ENCODE measurements around the gene OR2B3. TPM values are rescaled to one million over a fixed set of nuclear protein-coding genes. Genes with fewer than 3 reads are reported as not detected.
A peak's percentile ranks its signal among the peaks of the same experiment; 100 is the strongest.

OR2B3 gene
- polyA plus RNA-seq, 1 experiment, result not detected

DNA sequence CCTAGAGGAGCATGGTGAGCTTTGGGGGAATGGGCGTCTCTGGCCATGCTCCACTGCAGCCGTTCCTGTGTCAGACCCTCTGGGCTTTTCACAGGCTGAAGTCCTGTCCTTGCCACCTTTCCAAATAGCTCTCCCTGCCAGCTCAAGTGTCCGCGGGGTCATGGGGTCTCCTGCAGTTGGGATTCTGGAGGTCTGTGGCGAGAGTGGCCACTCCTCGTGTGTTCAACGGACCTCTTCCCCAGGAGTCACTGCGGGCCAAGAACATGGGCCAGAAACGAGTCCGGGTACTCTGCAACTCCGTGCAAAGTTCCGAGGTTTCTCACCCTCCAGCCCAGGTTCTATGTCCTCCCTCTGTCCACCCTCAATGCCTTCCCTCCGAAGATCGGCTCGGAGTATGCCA, 4.7 kb downstream of the OR2B3 start:
- no peaks in the 10 kb centered on the region for H3K36me3 ChIP-seq (ENCODE audit: control insufficient read depth, insufficient read depth, low read length)
- ChIA-PET CTCF (no interaction called here), POLR2A (no interaction called here)
- DNase-seq (ENCODE audit: low read depth), result no peak
- H3K27me3 ChIP-seq (ENCODE audit: control insufficient read depth, insufficient read depth, low read length), result no peaks in the 10 kb centered on the region
- TF ChIP-seq, protein P1, sequence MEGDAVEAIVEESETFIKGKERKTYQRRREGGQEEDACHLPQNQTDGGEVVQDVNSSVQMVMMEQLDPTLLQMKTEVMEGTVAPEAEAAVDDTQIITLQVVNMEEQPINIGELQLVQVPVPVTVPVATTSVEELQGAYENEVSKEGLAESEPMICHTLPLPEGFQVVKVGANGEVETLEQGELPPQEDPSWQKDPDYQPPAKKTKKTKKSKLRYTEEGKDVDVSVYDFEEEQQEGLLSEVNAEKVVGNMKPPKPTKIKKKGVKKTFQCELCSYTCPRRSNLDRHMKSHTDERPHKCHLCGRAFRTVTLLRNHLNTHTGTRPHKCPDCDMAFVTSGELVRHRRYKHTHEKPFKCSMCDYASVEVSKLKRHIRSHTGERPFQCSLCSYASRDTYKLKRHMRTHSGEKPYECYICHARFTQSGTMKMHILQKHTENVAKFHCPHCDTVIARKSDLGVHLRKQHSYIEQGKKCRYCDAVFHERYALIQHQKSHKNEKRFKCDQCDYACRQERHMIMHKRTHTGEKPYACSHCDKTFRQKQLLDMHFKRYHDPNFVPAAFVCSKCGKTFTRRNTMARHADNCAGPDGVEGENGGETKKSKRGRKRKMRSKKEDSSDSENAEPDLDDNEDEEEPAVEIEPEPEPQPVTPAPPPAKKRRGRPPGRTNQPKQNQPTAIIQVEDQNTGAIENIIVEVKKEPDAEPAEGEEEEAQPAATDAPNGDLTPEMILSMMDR (IDR thresholded peaks at IDR 0.05; ENCODE audit: insufficient read depth, low read depth, low read length), result no peak
- H3K4me3 ChIP-seq (ENCODE audit: low read depth, low read length), result no peak overlapping the region

GRCh38 chr6:29081312-29081711, 5.8 kb downstream of the OR2B3 start:
- ChIA-PET CTCF (no interaction called here), POLR2A (no interaction called here)
- Histone ChIP-seq H3K4me3 (ENCODE audit: low read depth, low read length) (no peak overlapping the region), H3K27me3 (ENCODE audit: control insufficient read depth, insufficient read depth, low read length) (no peaks in the 10 kb centered on the region), H3K36me3 (ENCODE audit: control insufficient read depth, insufficient read depth, low read length) (no peaks in the 10 kb centered on the region)
- no peak for DNase-seq (ENCODE audit: low read depth)
- TF ChIP-seq, protein P1 (IDR thresholded peaks at IDR 0.05; ENCODE audit: insufficient read depth, low read depth, low read length), result no peak

GRCh38 chr6:29079203-29079602, 7.9 kb downstream of the OR2B3 start:
- ChIA-PET POLR2A (no interaction called here), CTCF (no interaction called here)
- H3K27me3 ChIP-seq (ENCODE audit: control insufficient read depth, insufficient read depth, low read length), result no peaks in the 10 kb centered on the region
- DNase-seq (ENCODE audit: low read depth), result no peak
- TF ChIP-seq, protein P1 (IDR thresholded peaks at IDR 0.05; ENCODE audit: insufficient read depth, low read depth, low read length), result no peak
- no peak overlapping the region for H3K4me3 ChIP-seq (ENCODE audit: low read depth, low read length)
- H3K36me3 ChIP-seq (ENCODE audit: control insufficient read depth, insufficient read depth, low read length), result no peaks in the 10 kb centered on the region

DNA sequence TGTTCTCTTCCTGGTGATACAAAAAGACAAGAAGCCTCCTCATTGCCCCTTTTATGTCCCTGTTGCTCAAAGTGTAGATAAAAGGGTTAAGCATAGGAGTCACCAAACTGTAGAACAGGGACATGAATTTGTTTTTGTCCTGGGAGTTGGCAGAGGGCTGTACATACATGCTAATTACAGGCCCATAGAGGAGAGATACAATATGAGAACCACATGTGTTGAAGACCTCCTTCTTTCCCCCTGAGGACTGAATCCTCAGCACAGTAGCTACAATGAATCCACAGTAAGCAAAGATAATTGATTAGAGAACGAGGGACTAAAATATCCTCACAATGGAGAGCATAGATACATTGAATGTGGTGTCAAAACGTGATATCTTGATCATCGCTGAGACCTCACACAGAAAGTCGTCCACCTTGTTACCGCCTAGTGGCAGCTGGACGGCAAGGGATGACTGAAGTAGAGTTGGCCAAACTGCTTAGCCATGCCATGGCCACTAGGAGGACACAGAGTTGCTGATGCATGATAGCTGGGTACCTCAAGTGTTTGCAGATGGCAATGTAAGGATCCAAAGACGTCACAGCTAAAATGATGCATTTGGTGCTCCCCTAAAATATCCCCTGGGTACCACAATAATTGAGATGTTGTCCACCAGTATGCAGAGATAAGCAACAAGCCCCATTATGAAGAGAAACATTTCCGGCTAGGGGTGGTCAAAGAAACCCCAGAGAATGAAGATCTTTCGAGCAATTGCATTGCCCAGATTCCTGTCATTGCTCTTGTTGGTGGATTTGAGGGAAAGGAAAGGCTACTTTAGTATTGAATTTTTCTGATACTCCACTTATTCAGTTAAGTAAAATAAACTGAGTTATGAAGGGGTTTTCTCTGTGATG, 15.0 kb downstream of the OR2B3 start:
- ChIA-PET CTCF (interaction anchor here (0.8 kb wide), 1 partner anchor 12 kb away, joined by 3 read pairs; no protein-coding TSS in a partner anchor), POLR2A (no interaction called here)
- Histone ChIP-seq H3K4me3 (ENCODE audit: low read depth, low read length) (no peak overlapping the region), H3K36me3 (ENCODE audit: control insufficient read depth, insufficient read depth, low read length) (no peaks in the 10 kb centered on the region), H3K27me3 (ENCODE audit: control insufficient read depth, insufficient read depth, low read length) (no peaks in the 10 kb centered on the region)
- no peak for DNase-seq (ENCODE audit: low read depth)
- TF ChIP-seq, protein P1 (IDR thresholded peaks at IDR 0.05; ENCODE audit: insufficient read depth, low read depth, low read length), result peak; percentile 41; the same call in 1 of the 2 replicates

DNA sequence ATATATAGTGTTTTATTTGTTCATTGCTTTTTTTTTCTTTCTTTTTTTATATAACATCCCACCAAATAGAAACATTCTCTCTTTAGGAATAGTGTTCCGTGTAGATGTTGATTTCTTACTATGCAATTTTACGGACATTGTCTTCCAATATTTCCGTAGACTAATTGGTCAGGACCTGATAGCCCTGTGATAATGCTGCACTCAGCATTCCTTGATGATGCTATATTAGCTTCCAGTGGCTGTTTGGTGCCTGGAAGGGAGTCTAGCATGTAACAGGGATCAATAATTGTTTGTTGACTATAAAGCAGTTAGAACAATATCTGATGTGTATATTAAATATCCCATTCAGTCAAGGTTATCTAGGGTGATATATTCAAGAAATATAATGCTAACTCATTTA, 35.4 kb downstream of the OR2B3 start:
- H3K36me3 ChIP-seq (ENCODE audit: control insufficient read depth, insufficient read depth, low read length), result no peaks in the 10 kb centered on the region

More for the DNA sequence above, 35.4 kb downstream of the OR2B3 start:
- TF ChIP-seq, protein P1 (IDR thresholded peaks at IDR 0.05; ENCODE audit: insufficient read depth, low read depth, low read length), result no peak
- ChIA-PET CTCF (interaction anchor here (0.6 kb wide), 1 partner anchor 1307 kb away, joined by 3 read pairs; no protein-coding TSS in a partner anchor), POLR2A (no interaction called here)
- no peak for DNase-seq (ENCODE audit: low read depth)
- Histone ChIP-seq H3K27me3 (ENCODE audit: control insufficient read depth, insufficient read depth, low read length) (no peaks in the 10 kb centered on the region), H3K4me3 (ENCODE audit: low read depth, low read length) (no peak overlapping the region)

All from BJ (cell line).